ENCODE measurements around the gene FLII.

DNA sequence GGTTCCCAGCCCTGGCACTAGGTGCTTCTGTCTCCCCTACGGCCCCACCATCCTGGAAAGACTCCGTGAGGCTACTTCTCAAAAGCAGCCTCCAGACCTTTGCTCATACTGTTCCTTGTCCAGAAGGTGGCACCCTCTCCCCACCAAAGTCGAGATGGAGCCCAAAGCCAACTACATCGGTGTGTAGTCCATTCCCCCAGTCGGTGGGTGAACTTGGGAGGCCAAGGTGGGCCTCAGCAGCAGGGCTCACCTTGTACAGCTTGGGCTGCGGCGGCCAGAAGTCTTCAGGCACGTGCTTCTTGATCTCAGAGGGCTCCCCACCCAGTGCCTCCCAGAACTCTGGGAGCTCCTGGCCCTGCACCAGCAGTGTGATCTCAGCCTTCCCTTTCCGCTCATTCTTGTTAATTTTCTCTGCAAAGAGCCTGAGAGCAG, 10.2 kb downstream of the FLII start:
- TF ChIP-seq YY1 (IDR thresholded peaks at IDR 0.05; ENCODE audit: insufficient read depth, insufficient replicate concordance, low read depth, low read length) (no peak), POLR2AphosphoS5 (IDR thresholded peaks at IDR 0.05; ENCODE audit: low read depth, low read length) (no peak)

All from HepG2 (cell line).